CD4-positive, alpha-beta T cell (primary cell): ENCODE measurements around the gene COPS3. TPM values are rescaled to one million over a fixed set of nuclear protein-coding genes. Genes with fewer than 3 reads are reported as not detected.
"Not testable (repeated sequence)": the region's sequence is repeated elsewhere in the genome, so short reads cannot be mapped to it uniquely, and the experiment has no call there.

Experiments
- ATAC-seq: fragments of 200-7000 bp; cut with Tn5 transposase; one replicate; pipeline ENCODE4 v1.10.0; 2022; ENCODE audit warnings: mild to moderate bottlenecking; ENCODE audit not compliant: poor library complexity
- CTCF ChIA-PET: fragments of 350-600 bp; sonication (Branson Sonifier 250); formaldehyde crosslinking; loops from one replicate; lab custom pipeline; 2021; ENCODE audit warnings: antibody characterized with exemption, inconsistent platforms; lab: Charles Lee
- POLR2A ChIA-PET: fragments of 350-600 bp; sonication (Branson Sonifier 250); formaldehyde crosslinking; loops from one replicate; lab custom pipeline; 2021; ENCODE audit warnings: antibody characterized with exemption, inconsistent platforms; lab: Charles Lee
- DNase-seq, 14 experiments: peaks; one replicate each; pipeline ENCODE4 v3.0.0-alpha.2; 2013 to 2020; ENCODE audit warnings: mixed read lengths in 2 of 14
- H3K27ac ChIP-seq, 2 donors: one replicate each; pipeline versions ENCODE4 v1.5.1 to v1.7.0; 2013; ENCODE audit warnings: low read length in 2 of 2, low read depth in 1 of 2, mild to moderate bottlenecking in 1 of 2
- H3K27me3 ChIP-seq, 2 experiments: 1 replicate in 1 of 2; 2 replicates in 1 of 2; pipeline versions ENCODE4 v1.6.1 to v1.7.0; 2013; ENCODE audit warnings: low read length in 2 of 2, control low read depth in 1 of 2, mild to moderate bottlenecking in 1 of 2, moderate library complexity in 1 of 2; ENCODE audit not compliant: insufficient read depth in 2 of 2, control insufficient read depth in 1 of 2
- H3K36me3 ChIP-seq: one replicate; pipeline ENCODE4 v1.6.1; 2013; ENCODE audit warnings: low read length, control low read depth; ENCODE audit not compliant: insufficient read depth
- H3K4me1 ChIP-seq: one replicate; pipeline ENCODE4 v1.6.1; 2013; ENCODE audit warnings: low read length, control low read depth; ENCODE audit not compliant: insufficient read depth
- H3K4me3 ChIP-seq: one replicate; pipeline ENCODE4 v1.5.1; 2013; ENCODE audit warnings: mild to moderate bottlenecking, low read length, moderate library complexity
- H3K9me3 ChIP-seq, 2 experiments: 1 replicate in 1 of 2; 2 replicates in 1 of 2; pipeline versions ENCODE4 v1.6.1 to v1.7.0; 2013; ENCODE audit warnings: low read length in 2 of 2, mild to moderate bottlenecking in 2 of 2, control low read depth in 1 of 2, moderate library complexity in 1 of 2; ENCODE audit not compliant: control insufficient read depth in 1 of 2, insufficient read depth in 1 of 2
- H3K27ac Mint-ChIP-seq: one replicate; pipeline ENCODE4 v1.8.0; 2020; ENCODE audit warnings: mixed read lengths
- H3K27me3 Mint-ChIP-seq: one replicate; pipeline ENCODE4 v1.8.0; 2021; ENCODE audit warnings: mixed read lengths
- H3K36me3 Mint-ChIP-seq: one replicate; pipeline ENCODE4 v1.8.0; 2021; ENCODE audit warnings: low read depth, mixed read lengths
- H3K4me1 Mint-ChIP-seq: one replicate; pipeline ENCODE4 v1.8.0; 2021; ENCODE audit warnings: low read depth, mixed read lengths
- H3K4me3 Mint-ChIP-seq: one replicate; pipeline ENCODE4 v1.8.0; 2020; ENCODE audit warnings: mild to moderate bottlenecking, mixed read lengths
- H3K9me3 Mint-ChIP-seq: one replicate; pipeline ENCODE4 v1.8.0; 2020; ENCODE audit warnings: mixed read lengths
- CTCF ChIP-seq: fragments of 200-600 bp; IDR thresholded peaks from one replicate; pipeline ENCODE4 v1.8.0; 2022; ENCODE audit warnings: antibody characterized with exemption, mild to moderate bottlenecking
- intact Hi-C, 2 experiments: fragments of 100-400 bp; cut with DNase I in 1 of 2; cut with micrococcal nuclease in 1 of 2; formaldehyde crosslinking; loops; one replicate each; pipeline versions ENCODE4 v1.15.1 to v1.9.0; 2023 to 2025; cut with DNase I, micrococcal nuclease
- total RNA-seq, 174 experiments: library from RNA in 2 of 174; stranded (reverse) in 2 of 174; gene quantifications; one replicate each; pipeline ENCODE4 v1.2.3 and lab custom pipeline; 2021 to 2026

The COPS3 gene
- total RNA-seq, 2 experiments from 2014 or later = 73.1 to 75.0 TPM

- ATAC-seq (no peak), DNase-seq (no peak)
- Mint-ChIP-seq H3K4me1 (peaks cover 10% of the 10 kb centered on the region), H3K27me3 (no peaks in the 10 kb centered on the region), H3K9me3 (no peaks in the 10 kb centered on the region), H3K36me3 (peaks cover 6% of the 10 kb centered on the region), H3K4me3 (no peak overlapping the region), H3K27ac (no peak overlapping the region)
- no peak overlapping the region for H3K4me3 ChIP-seq
- intact Hi-C loops = loop anchor here in 1 of 2 experiments (10.0 kb wide), 1 partner anchor 899 kb away; the partner anchor contains the start of gene ALKBH5
- peaks cover 7% of the 10 kb centered on the region for H3K4me1 ChIP-seq
- H3K27me3 ChIP-seq = no peaks in the 10 kb centered on the region
- ChIA-PET CTCF (no interaction called here), POLR2A (no interaction called here)
- no peak overlapping the region for H3K27ac ChIP-seq
- no peaks in the 10 kb centered on the region for H3K36me3 ChIP-seq
- no peak for TF ChIP-seq CTCF
- H3K9me3 ChIP-seq = no peaks in the 10 kb centered on the region
Measured at GRCh38 chr17:17285951-17286350, 4.9 kb upstream of the COPS3 start.

GRCh38 chr17:17279316-17279715, 1.7 kb downstream of the COPS3 start:
- H3K36me3 Mint-ChIP-seq = peaks cover 37% of the 10 kb centered on the region

GRCh38 chr17:17277431-17277830, 3.6 kb downstream of the COPS3 start:
- H3K27me3 ChIP-seq, H3K4me3 ChIP-seq, intact Hi-C loops, H3K27me3 Mint-ChIP-seq, H3K9me3 Mint-ChIP-seq, H3K4me3 Mint-ChIP-seq, H3K27ac ChIP-seq, H3K9me3 ChIP-seq, DNase-seq, POLR2A ChIA-PET, CTCF ChIA-PET, ATAC-seq: not testable (repeated sequence)
- peaks cover 46% of the 10 kb centered on the region for H3K4me1 Mint-ChIP-seq
- Histone ChIP-seq H3K36me3 (peaks cover 42% of the 10 kb centered on the region), H3K4me1 (peaks cover 36% of the 10 kb centered on the region)
- H3K36me3 Mint-ChIP-seq = peaks cover 56% of the 10 kb centered on the region
- H3K27ac Mint-ChIP-seq = peak overlapping the region; percentile 15

More at GRCh38 chr17:17279316-17279715, 1.7 kb downstream of the COPS3 start:
- CTCF ChIA-PET = no interaction called here
- no peak for DNase-seq
- Mint-ChIP-seq H3K27me3 (no peaks in the 10 kb centered on the region), H3K9me3 (no peaks in the 10 kb centered on the region), H3K27ac (peak overlapping the region; percentile 71), H3K4me3 (peak overlapping the region; percentile 99), H3K4me1 (peaks cover 46% of the 10 kb centered on the region)
- no peak for TF ChIP-seq CTCF
- POLR2A ChIA-PET = interaction anchor here (1.3 kb wide), 1 partner anchor 26 kb away, joined by 3 read pairs; no protein-coding TSS in a partner anchor
- intact Hi-C loops = no loop called here
- Histone ChIP-seq H3K27ac (no peak overlapping the region), H3K4me1 (peaks cover 36% of the 10 kb centered on the region), H3K4me3 (no peak overlapping the region), H3K36me3 (peaks cover 24% of the 10 kb centered on the region), H3K27me3 (no peaks in the 10 kb centered on the region), H3K9me3 (no peaks in the 10 kb centered on the region)
- ATAC-seq = no peak

- Histone ChIP-seq H3K27me3 (no peaks in the 10 kb centered on the region), H3K9me3 (no peaks in the 10 kb centered on the region), H3K36me3 (peaks cover 52% of the 10 kb centered on the region), H3K27ac (no peak overlapping the region), H3K4me1 (peaks cover 29% of the 10 kb centered on the region), H3K4me3 (no peak overlapping the region)
- POLR2A ChIA-PET = no interaction called here
- H3K4me1 Mint-ChIP-seq = peaks cover 36% of the 10 kb centered on the region
- no peak for TF ChIP-seq CTCF
- ATAC-seq (no peak), DNase-seq (peak in 2 of 14 experiments; percentile 33)
- H3K9me3 Mint-ChIP-seq = no peaks in the 10 kb centered on the region
- no peak overlapping the region for H3K4me3 Mint-ChIP-seq
- no peaks in the 10 kb centered on the region for H3K27me3 Mint-ChIP-seq
- no peak overlapping the region for H3K27ac Mint-ChIP-seq
- CTCF ChIA-PET = interaction anchor here (0.8 kb wide), 1 partner anchor 39 kb away, joined by 3 read pairs; no protein-coding TSS in a partner anchor
- peaks cover 63% of the 10 kb centered on the region for H3K36me3 Mint-ChIP-seq
- intact Hi-C loops = no loop called here
Measured at GRCh38 chr17:17275971-17276370, 5.1 kb downstream of the COPS3 start.
